NCI-H526 (cell line): ENCODE results near the gene LRGUK.

Source experiments
- DNase-seq, 2 experiments: peaks; one replicate each; lab custom pipeline; 2025; lab: John Stamatoyannopoulos, UW

The LRGUK gene

GRCh38 chr7:134301592-134301991 lies 174.5 kb downstream of the LRGUK start:
- no peak for DNase-seq

GRCh38 chr7:134302120-134302519 lies 175.0 kb downstream of the LRGUK start:
- DNase-seq, result no peak

GRCh38 chr7:134307320-134307719 lies 180.2 kb downstream of the LRGUK start:
- DNase-seq, result no peak

GRCh38 chr7:134308548-134308947 lies 181.4 kb downstream of the LRGUK start:
- DNase-seq, result no peak

- no peak for DNase-seq
Measured at GRCh38 chr7:134311807-134312206, 184.7 kb downstream of the LRGUK start.

GRCh38 chr7:134312717-134313116 lies 185.6 kb downstream of the LRGUK start:
- no peak for DNase-seq

- no peak for DNase-seq
Measured at GRCh38 chr7:134313543-134313942, 186.4 kb downstream of the LRGUK start.
